HG03575 (cell line): ENCODE results near the gene LEAP2.
"Not testable (repeated sequence)": the region's sequence is repeated elsewhere in the genome, so short reads cannot be mapped to it uniquely, and the experiment has no call there.

Experiments used
- ATAC-seq: cut with Tn5 transposase; IDR thresholded peaks from one replicate; pipeline ENCODE4 v1.9.1; 2021; ENCODE audit not compliant: unreplicated experiment, insufficient number of reproducible peaks, low FRiP score; ENCODE audit errors: extremely low read depth

Gene LEAP2

GRCh38 chr5:132839426-132840301 is 33.8 kb upstream of the LEAP2 start:
- no peak for ATAC-seq

- no peak for ATAC-seq
Observed at GRCh38 chr5:132840313-132840712, 33.2 kb upstream of the LEAP2 start.

- no peak for ATAC-seq
Observed at GRCh38 chr5:132840896-132841295, 32.6 kb upstream of the LEAP2 start.

DNA sequence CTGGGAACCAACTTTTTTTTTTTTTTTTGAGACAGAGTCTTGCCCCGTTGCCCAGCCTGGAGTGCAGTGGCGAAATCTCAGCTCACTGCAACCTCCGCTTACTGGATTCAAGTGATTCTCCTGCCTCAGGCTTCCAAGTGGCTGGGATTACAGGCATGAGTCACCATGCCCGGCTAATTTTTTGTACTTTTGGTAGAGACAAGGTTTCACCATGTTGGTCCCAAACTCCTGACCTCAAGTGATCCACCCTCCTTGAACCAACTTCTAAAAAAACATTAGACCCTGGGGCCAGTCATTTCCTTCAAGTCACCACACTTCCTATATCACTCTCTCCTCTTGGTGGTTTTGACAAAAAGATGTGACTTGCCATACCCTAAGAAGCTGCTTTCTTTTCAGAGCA is 32.2 kb upstream of the LEAP2 start:
- ATAC-seq: no peak

GRCh38 chr5:132848270-132848669 is 25.2 kb upstream of the LEAP2 start:
- no peak for ATAC-seq

DNA sequence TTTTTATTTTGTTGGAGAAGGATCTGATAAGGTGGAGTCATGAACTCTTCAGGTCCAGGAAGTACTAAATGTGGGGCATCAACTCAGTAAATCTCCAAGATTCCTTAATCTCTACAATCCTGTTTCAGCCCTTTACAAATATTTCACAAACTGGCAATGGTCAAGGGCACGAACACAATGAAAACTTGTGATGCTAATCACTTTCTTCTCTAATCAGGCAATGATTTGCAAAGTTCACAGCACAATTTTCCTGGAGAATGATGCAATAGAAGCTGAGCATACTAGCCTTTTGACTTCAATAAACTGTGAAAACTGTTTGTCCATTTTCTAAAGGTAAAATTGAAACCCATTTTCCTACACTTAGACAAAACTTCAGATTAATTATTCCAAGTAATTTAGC is 24.1 kb upstream of the LEAP2 start:
- no peak for ATAC-seq

- no peak for ATAC-seq
Observed at GRCh38 chr5:132850066-132850465, 23.4 kb upstream of the LEAP2 start.

DNA sequence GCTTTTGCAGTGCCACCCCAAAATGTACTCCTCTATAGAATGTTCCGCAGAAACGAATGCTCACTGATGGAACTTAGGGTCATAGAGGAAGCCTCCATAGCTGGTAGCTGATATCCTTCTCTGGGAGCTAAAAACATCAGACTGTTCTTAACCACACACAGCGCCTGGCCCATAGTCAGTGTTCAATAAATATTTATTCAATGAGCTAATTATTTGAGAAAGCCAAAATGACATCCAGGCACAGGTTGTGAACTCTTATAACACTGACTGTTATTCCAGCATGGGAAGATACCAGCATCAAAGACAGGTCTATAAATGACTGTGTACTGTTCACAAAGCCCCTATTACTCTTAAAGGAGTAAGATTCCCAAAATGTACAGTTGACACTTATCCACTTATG is 20.1 kb upstream of the LEAP2 start:
- ATAC-seq: no peak

DNA sequence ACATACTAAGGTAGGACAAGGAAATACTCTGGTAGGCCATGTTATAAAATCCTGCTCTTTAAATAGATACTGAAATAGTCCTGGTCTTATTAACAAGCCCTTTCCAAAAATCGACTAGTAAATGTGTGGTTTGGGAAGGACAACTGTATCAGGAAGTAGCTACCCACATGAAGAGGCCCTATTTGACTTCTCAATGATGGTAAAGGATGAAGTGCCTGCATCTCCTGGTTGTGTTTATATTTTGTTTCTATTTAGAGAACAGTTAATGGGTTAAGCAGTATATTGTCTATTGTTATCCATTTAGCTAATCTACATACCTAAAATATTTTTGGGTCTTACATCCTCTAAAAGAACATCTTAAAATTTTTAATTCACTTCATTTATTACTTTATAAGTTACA is 19.7 kb upstream of the LEAP2 start:
- ATAC-seq: no peak

GRCh38 chr5:132854301-132854700 is 19.2 kb upstream of the LEAP2 start:
- no peak for ATAC-seq

DNA sequence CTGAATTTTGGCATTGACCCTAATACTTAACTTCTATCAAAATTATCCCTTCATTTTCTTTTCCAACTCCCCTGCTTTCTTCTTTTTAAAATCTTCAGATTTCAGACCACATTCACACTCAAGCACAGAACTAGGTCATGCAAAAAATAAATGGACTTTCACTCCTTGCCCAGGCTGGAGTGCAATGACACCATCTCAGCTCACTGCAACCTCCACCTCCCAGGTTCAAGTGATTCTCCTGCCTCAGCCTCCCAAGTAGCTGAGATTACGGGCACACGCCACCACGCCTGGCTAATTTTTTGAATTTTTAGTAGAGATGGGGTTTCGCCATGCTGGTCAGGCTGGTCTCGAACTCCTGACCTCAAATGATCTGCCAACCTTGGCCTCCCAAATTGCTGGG is 18.5 kb upstream of the LEAP2 start:
- ATAC-seq: not testable (repeated sequence)

- no peak for ATAC-seq
Observed at GRCh38 chr5:132856011-132856410, 17.5 kb upstream of the LEAP2 start.

DNA sequence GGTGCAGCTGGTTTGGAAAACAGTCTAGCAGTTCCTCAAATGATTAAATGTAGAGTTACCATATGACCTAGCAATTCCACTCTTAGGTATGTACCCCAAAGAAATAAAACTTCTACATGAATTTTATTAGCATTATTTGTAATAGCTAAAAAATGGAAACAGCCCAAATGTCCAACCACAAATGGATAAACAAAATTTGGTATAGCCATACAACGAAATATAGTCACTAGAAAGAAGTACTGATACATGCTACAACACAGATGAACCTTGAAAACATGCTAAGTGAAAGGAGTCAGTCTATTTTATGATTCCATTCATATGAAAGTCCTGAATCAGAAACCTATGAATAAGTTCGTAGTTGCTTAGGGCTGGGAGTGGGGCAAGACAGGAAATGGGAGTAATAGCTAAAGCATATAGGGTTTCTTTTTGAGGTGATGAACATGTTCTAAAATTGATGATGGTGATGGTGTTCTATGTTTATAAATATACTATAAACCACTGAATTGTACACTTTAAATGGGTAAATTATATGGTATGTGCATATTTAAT is 13.5 kb upstream of the LEAP2 start:
- ATAC-seq: no peak

DNA sequence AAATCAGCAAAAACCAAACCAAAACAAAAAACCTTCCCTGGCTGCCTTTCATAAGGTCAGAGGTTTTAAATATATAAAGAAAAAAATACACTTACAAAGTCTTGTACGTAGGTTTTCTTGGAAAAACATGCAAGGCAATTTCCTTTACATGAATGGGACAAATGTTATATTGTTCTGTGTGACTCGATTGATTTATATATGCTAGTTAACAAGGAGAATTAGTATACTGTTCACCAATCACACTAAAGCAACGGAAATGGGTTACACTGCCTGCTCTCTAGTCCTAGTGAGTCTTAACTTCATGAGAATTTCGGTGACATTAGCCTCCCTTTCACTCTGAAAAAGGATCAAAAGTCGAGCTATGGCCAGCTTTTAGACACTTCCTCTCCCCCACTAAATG is 12.7 kb upstream of the LEAP2 start:
- no peak for ATAC-seq

DNA sequence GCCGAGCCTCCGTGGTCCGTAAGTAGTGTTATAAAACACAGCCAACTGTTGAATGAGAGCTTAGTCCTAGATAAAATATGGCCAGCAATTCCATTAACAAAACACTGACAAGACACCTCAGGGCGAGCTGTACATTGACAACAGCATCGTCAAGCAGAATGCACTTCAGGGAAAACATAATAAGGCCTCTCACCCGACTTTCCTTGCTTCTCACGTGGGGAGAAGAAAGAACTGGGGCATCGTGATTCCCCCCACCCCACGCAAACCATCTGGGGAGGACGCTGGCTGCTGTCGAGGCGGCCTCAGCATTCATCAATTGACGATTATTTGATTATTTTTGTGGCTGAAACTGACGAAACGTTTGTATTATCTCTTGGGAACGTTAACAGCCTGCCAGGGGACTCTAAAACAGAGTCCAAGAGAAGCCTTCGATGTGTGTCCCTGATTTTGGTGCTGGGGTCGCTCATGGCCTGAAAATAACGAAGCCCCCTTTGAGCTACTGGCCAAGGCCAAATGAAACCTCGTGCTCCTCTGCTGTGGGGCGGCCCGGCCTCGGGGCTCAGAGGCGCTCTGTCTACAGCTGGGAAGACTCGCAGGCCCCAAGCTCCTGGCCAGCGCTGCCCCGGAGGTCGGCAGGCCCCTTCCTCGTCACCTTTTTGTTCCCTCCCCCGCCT is 7.7 kb upstream of the LEAP2 start:
- no peak for ATAC-seq

DNA sequence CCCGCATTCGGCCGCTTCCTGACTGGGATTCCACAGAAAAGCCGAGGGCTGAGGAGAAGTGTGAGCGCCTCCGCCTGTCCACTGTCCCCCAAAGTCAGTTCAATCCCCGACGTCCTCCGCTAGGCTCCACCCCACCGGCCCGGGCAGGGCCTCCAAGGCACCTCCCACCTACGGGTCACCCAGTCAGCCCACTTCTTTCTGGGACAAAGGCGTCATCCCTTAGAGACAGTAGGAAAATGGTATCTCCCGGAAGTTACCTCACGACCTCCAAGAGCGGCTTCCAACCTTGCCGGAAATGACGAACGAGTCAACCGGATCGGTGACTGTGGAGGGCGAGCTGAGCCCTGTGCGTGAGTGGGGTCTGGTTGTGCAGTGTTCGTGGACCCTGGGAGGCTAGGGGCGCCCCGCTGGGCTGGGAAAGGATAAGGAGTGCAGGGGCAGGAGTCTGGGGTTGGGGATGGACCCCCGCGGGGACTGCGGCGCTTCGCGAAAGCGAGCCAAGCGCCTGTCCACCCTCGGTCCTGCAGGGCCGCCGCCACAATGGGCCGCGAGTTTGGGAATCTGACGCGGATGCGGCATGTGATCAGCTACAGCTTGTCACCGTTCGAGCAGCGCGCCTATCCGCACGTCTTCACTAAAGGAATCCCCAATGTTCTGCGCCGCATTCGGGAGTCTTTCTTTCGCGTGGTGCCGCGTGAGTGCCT is 7.0 kb upstream of the LEAP2 start, which contains the start of the genes GDF9 and UQCRQ:
Gene GDF9 (minus strand): TSS at position 128 of the 704 bp plus-strand sequence. CDS start 1,936 bp downstream, outside the sequence.
Gene UQCRQ (plus strand): TSS at position 301 of the 704 bp plus-strand sequence. CDS start 240 bp downstream, at position 541.
- ATAC-seq: peak; percentile 96

- ATAC-seq: no peak
Observed at GRCh38 chr5:132867046-132867451, 6.4 kb upstream of the LEAP2 start.

GRCh38 chr5:132868754-132869153 is 4.7 kb upstream of the LEAP2 start:
- ATAC-seq: no peak

DNA sequence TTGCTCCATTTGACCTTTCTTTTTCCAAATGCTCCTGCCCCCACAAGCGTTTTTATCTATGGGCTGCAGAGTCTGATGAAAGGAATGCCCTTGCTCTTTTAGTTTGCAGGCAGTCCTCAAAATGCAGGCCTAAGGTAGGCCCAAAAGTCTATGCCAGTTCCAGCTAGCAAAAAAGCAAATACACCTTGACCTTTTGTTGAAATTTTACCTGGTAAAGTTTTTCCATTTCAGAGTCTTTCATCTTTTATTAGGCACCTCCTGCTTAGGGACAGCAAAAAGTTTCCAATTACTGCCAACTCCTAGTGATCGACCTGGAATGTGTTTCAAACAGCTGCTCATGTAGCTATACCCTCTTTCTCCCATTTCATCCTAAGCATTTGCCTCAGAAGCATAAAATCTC is 2.7 kb upstream of the LEAP2 start:
- ATAC-seq: no peak
